AG20443 (cell line): ENCODE measurements around the gene SEC23IP.
"Not testable (repeated sequence)": the region's sequence is repeated elsewhere in the genome, so short reads cannot be mapped to it uniquely, and the experiment has no call there.

Experiments
- DNase-seq: peaks from one replicate; pipeline ENCODE4 v3.0.0; 2012; ENCODE audit warnings: low spot score, mixed read lengths

The SEC23IP gene

DNA sequence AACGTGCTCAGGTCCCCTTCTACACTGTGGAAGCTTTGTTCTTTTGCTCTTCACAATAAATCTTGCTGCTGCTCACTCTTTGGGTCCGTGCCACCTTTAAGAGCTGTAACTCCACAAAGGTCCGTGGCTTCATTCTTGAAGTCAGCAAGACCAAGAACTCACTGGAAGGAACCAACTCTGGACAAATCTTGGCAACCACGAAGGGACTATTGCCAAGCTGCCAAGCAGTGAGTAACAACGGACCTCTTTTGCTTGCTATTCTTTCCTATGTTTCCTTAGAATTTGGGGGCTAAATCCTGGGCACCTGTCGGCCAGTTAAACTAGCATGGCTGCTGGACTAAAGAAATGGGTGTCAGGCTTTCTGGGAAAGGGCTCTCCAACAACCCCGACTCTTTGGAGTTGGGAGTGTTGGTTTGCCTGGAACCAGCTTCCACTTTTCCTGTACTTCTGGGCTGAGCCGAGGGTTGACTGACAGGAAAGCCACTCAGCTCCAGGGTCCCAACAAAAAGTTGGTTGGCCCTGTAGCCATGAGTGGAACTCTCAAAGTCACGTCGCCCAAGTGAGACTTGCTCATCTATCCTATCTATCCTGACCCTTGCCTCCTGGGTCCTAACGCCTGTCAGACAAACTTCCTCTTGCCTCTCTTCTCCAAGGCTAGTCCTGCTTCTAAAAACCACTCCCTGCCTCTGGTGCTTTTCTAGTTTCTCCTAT, 8.5 kb upstream of the SEC23IP start:
- not testable (repeated sequence) for DNase-seq

DNA sequence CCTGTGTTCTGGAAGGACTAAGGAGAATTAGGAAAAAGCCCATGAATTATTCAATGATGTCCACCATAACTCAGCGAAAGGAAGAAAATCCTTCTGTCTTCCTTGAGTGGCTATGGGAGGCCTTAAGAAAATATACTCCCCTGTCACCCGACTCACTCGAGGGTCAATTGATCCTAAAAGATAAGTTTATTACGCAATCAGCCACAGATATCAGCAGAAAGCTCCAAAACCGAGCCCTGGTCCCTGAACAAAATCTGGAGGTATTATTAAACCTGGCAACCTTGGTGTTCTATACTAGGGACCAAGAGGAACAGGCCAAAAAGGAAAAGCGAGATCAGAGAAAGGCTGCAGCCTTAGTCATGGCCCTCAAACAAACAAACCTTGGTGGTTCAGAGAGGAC, 6.5 kb upstream of the SEC23IP start:
- not testable (repeated sequence) for DNase-seq

DNA sequence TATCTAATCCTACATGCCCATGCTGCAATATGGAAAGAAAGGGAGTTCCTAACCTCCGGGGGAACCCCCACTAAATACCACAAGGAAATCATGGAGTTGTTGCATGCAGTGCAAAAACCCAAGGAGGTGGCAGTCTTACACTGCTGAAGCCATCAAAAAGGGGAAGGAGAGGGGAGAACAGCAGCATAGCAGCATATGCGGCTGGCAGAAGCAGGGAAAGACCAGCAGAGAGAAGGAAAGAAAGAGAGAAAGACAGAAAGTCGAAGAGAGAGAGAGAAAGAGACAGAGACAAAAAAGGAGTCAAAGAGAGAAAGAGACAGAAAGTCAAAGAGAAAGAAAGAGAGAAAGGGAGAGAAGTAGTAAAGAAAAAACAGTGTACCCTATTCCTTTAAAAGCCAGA, 3.8 kb upstream of the SEC23IP start:
- DNase-seq = not testable (repeated sequence)

DNA sequence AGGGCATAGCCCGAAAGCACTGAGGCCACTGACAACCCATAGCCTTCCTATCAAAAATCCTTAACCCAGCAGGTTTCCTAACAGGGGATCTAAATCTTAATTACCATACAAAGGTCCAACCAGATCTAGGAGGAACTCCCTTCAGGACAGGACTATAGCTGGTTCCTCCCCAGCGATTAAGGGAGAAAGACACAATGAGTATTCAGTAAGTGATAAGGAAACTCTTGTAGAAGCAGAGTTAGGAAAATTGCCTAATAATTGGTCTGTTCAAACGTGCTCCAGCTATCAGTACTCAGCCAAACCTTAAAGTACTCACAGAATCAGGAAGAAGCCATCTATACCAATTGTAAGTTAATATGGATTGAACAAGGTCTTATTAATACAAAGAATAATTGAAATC, 3.3 kb upstream of the SEC23IP start:
- not testable (repeated sequence) for DNase-seq

DNA sequence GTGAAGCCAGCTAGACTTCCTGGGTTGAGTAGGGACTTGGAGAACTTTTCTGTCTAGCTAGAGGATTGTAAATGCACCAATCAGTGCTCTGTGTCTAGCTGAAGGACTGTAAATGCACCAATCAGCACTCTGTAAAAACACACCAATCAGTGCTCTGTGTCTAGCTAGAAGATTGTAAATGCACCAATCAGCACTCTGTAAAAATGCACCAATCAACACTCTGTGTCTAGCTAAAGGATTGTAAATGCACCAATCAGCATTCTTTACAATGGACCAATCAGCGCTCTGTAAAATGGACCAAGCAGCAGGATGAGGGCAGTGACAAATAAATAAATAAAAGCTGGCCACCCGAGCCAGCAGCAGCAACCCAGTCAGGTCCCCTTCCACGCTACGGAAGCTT, 2.2 kb upstream of the SEC23IP start:
- DNase-seq = not testable (repeated sequence)

DNA sequence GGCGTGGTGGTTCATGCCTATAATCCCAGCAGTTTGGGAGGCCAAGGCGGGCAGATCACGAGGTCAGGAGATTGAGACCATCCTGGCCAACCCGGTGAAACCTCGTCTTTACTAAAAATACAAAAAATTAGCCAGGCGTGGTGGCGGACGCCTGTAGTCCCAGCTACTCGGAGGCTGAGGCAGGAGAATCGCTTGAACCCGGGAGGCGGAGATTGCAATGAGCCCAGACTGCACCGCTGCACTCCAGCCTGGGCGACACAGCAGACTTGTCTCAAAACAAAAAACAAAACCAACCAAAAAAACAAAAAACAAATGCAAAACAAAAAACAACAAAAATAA, 712 bp upstream of the SEC23IP start:
- not testable (repeated sequence) for DNase-seq

DNA sequence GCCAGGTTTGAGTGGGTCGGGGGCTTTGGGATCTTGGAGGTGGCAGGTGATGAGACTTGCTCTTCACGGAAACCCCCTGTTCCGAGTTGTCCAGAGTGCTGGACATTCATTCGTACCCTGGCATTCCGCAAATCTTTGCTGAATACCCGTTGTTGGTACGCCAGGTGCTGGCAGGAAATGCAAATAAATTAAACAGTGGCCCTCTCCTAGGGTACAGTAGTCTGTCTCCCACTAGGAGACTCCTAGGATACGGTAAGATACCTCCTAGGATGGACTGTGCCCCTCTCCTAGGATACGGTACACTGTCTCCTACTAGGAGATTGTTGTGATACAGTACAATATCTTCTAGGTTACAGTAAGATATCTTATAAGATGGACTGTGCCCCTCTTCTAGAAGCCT, 544 bp downstream of the SEC23IP start:
- no peak for DNase-seq

DNA sequence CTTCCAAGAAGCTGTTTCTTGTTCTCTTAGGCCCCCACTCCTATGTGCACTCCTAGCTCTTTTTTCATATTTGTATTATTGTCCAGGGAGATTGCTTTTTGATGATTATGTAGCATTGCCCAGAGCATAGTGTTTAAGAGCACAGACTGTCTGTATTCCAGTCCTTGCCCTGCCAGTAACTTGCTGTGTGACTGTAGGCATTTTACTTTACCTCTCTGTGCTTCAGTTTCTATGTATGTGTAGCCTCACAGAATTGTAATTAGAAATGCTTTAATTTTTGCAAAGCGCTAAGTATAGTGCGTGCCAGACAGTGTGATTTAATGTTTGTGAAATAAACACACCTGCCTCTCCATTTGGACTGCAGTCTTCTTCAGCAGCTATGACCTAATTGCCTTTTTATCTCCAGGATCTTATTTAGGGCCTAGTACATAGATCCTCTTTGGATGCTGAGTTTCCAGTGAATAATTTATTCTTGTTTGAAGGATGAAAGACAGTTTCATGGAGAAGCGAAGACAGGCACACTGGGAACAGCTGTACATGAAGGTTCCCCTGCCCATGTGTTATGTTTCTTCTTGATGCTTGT, 1.4 kb downstream of the SEC23IP start:
- DNase-seq = no peak

DNA sequence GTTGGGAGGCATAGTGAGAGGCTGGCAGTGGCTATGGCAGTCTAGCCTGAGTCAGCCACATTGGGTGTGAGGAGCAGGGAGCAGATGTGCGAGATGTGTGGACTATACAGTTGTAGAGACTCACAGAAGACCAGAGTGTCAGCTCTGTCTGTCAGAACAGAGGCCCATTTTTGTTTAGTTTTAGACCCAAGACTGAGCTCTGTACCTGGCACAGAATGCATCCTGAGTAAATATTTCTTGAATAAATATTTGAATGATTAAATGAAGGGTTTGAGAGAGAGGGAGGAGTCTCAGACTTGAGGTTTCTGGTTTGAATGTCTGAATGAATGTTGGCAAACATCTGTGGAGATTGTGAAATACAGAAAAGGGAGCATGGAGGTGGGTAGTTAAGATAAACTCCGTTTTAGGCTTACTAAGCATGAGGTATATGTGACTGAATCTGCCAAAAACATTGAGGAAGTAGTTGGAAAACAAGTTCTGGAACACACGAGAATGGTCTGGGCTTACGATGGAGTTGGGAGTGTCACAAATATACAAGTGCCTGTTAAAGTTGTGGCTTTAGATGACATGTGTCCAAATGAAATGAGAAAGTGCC, 3.6 kb downstream of the SEC23IP start:
- DNase-seq = peak; percentile 69

DNA sequence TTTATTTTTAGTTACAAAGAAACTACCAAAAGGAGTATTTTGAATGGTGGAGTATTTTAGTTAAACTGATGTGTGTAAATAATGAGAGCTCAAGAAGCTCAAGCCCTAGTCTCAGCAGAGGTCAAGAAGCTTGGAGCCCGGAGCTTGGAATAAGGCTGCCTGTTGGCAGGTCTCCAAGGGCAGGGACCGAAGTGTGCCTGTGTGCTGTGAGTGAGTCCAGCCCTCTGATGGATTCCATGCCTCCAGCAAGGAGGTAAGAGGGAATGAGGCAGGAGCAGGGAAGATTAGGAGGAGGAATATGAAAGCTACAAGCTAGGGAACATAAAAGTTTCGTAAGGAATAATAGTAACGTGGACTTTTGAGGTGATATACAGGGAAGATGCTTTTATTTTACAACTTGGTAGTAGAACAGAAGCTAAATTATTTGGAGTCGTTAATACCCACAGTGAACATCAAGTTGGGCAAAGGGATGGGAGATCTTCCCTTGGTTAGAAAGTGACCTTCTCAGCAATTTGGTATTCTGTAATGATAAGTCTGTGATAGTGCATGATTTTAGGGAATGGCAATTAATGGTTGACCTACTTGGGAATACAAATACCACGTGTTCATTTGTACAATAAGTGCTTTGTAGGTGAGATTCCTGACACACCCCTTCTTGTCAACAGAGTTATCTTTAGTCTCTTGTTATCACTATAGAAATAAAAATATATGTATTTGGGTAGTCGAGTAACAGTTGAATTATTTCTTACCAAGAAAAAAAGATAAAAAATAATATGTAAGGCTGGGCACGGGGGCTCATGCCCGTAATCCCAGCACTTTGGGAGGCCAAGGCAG, 4.6 kb downstream of the SEC23IP start:
- peak; percentile 31 for DNase-seq

DNA sequence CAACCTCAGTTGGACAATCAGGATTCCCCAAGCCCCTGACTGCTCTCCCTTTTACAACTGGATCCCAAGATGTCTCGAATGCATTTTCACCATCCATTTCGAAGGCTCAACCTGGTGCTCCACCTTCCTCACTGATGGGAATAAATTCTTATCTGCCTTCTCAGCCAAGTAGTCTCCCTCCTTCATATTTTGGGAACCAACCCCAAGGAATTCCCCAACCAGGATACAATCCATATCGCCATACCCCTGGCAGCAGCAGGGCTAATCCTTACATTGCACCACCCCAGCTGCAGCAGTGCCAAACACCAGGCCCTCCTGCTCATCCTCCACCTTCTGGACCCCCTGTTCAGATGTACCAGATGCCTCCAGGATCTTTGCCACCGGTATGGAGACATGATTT, 6.0 kb downstream of the SEC23IP start:
- DNase-seq = no peak

DNA sequence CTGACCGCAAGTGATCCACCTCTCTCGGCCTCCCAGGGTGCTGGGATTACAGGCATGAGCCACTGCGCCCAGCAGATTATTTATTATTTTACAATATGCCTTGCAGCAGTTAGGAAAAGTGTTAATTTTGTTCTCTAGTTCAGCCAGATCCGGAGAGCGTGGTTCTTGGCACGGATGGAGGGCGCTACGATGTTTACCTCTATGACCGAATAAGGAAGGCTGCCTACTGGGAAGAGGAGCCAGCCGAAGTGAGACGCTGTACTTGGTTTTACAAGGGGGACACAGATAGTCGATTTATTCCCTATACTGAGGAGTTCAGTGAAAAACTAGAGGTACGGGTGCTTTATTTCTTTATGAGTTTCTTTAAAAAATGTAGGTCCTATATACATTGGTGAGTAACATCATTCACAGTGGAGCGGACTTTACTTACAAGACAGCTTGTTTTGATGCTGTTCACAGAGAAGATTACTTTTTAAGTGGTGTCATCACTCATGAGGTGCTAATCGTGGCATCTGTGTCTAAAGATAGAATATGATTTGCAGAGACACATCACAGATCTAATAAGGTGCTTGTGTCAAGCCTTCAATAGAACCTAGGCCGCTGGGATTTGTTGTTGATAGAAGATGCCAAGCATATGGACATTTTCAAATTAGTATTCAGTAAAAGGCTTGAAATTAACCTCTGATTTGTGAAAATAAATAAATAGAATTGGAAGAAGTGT, 11.6 kb downstream of the SEC23IP start:
- DNase-seq = no peak

DNA sequence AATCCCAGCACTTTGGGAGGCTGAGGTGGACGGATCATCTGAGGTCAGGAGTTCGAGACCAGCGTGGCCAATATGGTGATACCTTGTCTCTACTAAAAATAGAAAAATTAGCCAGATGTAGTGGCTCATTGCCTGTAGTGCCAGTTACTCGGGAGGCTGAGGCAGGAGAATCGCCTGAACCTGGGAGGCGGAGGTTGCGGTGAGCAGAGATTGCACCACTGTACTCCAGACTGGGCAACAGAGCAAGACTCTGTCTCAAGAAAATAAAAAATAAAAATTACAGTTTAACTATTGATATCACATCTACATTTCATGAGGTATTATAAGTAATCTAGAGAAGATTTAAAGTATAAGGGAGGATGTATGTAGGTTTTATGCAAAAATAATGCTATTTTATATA, 15.2 kb downstream of the SEC23IP start:
- not testable (repeated sequence) for DNase-seq

DNA sequence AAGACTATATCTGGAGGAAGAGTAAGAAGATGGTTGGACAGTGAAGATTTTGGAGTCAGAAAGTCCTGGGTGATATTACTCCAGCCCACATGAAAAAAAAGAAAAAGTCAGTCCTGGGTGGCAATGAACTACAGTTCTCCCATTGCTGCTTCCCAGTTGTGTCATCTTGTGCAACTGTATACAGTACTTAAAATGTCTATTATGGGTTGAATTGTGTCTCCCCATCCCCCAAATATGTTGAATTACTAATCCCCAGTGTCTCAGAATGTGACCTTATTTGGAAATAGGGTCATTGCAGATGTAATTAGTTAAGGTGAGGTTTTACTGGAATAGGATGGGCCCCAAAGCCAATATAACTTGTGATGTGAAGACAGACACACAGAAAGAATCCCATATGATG, 15.6 kb downstream of the SEC23IP start:
- no peak for DNase-seq

DNA sequence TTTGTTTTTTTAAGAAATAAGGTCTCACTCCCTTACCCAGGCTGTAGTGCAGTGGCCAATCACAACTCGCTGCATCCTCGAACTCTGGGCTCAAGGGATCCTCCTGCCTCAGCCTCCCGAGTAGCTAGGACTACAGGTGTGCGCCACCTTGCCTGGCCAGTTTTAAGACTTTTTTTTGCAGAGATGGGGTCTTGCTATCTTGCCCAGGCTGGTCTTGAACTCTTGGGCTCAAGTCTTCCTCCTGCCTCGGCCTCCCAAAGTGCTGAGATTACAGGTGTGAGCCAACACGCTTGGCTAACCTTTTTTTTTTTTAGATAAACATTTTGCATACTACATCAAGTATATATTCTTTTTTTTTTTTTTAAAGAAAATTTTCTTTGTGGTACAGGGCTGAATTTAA, 18.2 kb downstream of the SEC23IP start:
- DNase-seq = no peak

DNA sequence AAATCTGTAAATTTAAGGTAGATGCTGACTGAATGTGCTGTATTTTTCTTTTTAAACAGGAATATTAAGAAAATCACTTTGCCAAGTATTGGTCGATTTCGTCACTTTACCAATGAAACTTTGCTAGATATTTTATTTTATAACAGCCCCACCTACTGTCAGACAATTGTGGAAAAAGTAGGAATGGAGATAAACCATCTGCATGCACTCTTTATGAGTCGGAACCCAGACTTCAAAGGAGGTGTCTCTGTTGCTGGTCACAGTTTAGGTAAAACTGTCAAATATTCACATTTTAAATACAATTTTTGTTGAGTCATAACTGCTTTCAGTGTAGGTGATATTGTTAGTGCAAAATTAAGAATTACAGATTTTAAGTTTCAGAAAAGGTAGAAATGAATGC, 25.2 kb downstream of the SEC23IP start:
- DNase-seq = no peak

DNA sequence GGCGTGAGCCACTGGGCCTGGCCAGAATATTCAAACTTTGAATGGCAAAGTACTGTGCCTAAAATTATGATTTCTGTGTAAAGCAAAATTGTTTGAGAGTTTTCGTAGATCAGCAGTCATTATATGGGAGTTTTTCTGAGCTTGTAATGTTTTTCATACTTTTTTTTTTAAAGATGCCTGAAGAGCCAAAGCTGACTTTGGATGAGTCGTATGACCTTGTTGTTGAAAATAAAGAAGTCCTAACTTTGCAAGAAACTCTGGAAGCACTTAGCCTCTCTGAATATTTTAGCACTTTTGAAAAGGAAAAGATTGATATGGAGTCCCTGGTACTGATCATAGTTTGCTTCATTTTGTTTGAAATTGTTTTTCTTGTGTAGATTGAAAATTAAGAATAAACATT, 26.7 kb downstream of the SEC23IP start:
- no peak for DNase-seq

DNA sequence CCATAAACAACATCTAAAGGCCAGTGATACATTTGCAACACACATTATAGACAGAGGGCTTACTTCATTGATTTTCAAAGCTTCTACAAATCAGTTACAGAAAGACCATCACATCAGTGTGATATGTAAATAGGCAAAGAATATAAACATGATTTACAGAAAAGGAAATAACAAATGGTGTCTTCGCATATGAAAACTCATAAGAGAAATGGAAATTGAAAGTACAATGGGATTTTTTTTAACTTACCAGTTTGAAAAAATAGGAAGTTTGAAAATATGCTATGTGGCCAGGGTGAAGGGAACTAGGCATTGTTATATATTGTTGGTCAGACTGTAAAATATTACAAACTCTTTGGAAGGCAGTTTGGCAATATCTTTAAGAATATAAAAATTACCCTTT, 27.3 kb downstream of the SEC23IP start:
- no peak for DNase-seq

DNA sequence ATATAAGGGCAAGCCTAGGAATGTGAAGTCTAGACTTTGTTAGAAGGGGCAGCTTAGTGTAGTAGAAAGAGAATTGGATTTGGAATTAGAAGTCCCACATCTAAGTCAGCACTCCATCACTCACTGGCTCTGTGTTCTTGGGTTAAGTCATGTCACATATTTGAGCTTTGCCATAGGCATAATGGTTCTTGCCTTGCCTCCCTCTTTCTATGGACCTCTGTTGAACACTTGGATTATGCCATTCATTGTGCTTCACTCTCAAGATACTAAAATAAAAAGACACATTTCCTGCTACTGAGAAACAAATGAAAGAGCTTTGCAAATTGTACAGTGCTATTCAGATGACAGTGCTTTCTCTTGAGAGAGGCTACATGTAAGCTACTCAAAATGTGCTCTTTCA, 35.9 kb downstream of the SEC23IP start:
- no peak for DNase-seq

DNA sequence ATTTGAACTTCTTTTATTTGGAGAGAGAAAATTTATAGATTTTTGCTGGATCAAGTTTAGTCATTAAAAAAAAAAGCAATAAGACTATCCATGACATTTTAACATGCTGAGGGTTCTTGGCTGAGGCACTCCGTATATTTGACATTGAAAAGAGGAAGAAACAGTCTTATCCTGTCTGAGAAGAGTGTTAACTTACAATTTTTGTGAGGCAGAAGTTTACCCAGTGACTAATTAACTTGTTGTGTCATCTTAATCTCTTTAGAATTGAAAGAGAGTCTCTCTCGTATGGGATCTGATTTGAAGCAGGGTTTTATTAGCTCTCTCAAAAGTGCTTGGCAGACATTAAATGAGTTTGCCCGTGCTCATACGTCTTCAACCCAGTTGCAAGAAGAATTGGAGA, 39.3 kb downstream of the SEC23IP start:
- DNase-seq = no peak

DNA sequence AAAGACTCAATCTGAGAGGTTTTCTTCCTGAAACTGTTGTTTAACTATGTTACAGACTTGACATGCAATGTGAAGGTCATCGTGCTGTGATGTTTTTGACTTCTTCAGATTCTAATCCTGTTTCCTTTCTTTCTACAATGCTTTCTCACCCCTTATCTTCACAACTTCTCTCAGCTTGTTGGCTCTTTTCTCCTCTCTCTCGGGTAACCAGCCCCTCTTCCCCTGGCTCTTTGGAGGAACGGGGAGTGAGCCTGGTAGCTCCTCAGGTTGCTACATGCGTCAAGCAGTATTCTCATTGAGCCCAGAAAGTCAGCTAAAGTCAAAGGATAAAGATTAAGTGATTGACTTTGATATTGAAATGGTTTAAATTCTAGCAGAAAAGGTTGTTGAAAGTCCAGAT, 40.1 kb downstream of the SEC23IP start:
- no peak for DNase-seq

DNA sequence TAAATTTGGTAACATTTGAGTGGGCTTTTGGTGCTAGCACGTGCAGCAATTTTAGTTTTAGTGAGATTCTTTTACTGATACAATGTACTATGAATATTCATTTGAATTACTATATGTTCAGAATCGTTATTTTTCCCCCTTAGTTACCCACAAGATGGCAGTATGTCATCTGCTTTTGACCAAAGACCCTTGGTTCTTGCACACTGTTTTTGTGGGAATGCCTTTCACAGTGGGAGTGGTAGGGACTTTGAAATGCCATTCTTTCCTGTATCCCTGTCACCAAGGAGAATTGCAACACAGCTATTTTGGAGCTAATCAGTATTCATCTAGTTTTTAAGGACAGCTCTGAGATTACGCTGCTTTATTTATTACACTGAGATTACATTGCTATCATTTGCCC, 40.6 kb downstream of the SEC23IP start:
- DNase-seq = no peak
